Cortex of kidney (tissue), 1 donor: ENCODE measurements around the gene ATOSA.

Source experiments
- DNase-seq: peaks from one replicate; lab custom pipeline; 2025; lab: John Stamatoyannopoulos, UW

The ATOSA gene

GRCh38 chr15:52682200-52682599 is 3.0 kb upstream of the ATOSA start:
- DNase-seq = no peak

GRCh38 chr15:52681441-52681840 is 2.3 kb upstream of the ATOSA start:
- DNase-seq = no peak

GRCh38 chr15:52680761-52681160 is 1.6 kb upstream of the ATOSA start:
- no peak for DNase-seq

GRCh38 chr15:52680041-52680391 is 828 bp upstream of the ATOSA start:
- DNase-seq = no peak

- DNase-seq = no peak
Measured at GRCh38 chr15:52678468-52679231, 538 bp downstream of the ATOSA start.

- no peak for DNase-seq
Measured at GRCh38 chr15:52677593-52678467, 1.4 kb downstream of the ATOSA start.

GRCh38 chr15:52674831-52675230 is 4.4 kb downstream of the ATOSA start:
- no peak for DNase-seq

GRCh38 chr15:52673734-52674133 is 5.5 kb downstream of the ATOSA start:
- no peak for DNase-seq

GRCh38 chr15:52673312-52673711 is 5.9 kb downstream of the ATOSA start:
- no peak for DNase-seq

DNA sequence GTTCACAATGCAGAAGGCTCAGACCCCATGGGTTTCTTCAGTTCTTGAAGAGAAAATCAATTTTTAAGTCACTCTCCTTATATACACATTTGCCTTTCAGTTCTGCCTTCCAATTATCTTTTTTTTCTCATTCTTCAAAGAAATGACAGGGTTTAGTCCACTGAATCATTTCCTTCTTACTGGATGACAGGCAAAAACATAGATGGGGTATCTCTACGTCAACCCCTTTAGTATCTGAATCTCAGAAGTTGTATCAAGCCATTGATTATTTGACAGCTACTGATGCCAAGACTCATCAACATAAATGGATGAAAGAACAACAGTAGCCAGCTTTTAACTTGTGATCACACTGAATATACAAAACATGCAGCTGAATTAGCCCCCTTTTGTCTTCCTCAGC is 6.5 kb downstream of the ATOSA start:
- DNase-seq = no peak

DNA sequence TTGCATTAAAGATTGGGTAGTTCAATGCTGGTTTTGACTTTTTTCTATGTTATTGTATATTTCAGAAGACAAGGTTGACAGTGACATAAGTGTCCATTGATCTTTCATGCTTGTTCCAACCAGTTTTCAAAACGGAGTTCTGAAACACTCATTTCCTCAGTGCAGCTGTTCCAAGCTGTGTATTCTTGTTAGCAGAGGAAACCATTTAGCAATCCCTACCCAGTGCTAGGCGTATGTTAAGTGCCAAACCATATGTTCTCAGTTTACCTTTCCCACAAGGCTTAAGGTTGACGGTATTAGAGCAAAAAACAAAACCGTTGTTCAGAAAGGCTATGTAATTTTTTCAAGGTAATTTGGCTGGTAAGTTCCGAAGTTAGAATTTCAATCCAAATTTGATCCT is 9.1 kb downstream of the ATOSA start:
- DNase-seq = no peak

DNA sequence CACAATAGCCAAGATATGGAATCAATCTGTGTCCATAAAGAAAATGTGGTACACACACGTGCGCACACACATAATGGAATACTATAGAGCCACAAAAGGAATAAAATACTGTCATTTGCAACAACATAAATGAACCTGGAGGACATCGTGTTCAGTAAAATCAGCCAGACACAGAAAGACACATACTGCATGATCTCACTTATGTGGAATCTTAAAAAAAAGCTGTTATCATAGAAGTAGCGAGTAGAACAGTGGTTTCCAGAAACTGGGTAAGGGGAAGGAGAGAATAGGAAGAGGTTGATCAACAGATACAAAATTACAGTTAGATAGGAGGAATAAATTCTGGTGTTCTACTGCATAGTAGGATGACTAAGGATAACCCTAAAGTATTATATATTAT is 11.1 kb downstream of the ATOSA start:
- no peak for DNase-seq

GRCh38 chr15:52667597-52667996 is 11.6 kb downstream of the ATOSA start:
- no peak for DNase-seq

- no peak for DNase-seq
Measured at GRCh38 chr15:52663536-52664294, 15.5 kb downstream of the ATOSA start.

DNA sequence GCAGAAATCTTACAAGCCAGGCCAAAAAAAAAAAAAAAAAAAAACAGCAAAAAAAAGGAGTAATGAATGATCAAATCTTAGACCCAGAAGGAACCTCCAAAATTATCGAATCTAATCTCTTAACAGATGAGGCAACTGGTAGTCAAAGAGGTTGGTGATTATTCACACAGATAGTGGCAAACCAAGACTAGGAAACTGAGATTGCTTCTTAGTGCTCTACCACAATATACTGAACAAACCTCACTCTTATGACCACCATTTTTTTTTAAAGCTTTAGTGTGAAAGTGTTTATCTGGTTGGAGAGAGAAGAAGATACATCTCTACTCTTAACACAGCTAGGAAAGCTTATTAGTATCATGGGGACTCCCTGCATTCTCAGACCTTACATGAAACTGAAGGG is 17.3 kb downstream of the ATOSA start:
- DNase-seq = no peak

- DNase-seq = no peak
Measured at GRCh38 chr15:52660192-52660591, 19.0 kb downstream of the ATOSA start.

- no peak for DNase-seq
Measured at GRCh38 chr15:52658955-52659354, 20.2 kb downstream of the ATOSA start.

DNA sequence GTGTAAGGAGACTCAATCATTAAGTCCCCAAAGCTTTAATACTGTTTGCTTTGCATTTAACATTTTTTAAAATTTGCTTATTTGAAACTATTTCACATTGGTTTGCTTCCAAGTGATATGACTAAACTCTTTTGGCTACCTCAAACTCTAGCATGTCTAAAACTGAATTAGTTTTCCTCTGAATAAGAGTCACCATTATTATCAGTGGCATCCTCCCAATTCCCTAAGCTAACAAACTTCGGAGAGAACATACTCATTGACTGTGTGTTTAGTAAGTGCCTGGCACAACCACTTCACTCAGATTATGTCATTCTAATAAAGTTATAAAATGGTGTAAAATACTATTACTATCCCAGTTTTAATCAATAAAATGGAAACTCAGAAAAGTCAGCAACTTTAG is 21.9 kb downstream of the ATOSA start:
- DNase-seq = no peak

- no peak for DNase-seq
Measured at GRCh38 chr15:52656412-52656811, 22.8 kb downstream of the ATOSA start.

DNA sequence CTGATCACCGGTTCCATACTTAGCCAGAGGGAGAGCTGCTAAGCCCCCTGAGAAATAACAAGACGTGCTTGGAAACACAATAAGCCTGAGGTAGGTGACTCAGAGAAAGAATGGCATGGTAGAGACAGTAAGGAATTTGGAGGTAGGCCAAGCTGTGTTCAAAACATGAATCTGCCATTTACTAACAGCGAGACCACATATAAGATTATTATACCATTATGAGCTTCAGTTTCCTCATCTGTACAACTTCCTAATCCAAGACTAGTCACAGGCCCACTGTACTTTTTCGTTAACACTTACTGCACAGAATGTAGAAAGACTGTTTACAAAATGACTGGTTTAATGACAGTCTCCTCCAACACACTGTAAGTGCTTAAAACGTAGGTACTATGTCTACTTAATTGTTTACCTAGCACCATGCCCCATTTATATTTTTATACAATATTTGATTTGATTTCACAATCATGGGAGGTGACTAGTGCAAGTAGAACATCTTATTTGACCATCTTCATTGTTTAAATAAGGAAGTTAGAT is 25.7 kb downstream of the ATOSA start:
- DNase-seq = no peak

DNA sequence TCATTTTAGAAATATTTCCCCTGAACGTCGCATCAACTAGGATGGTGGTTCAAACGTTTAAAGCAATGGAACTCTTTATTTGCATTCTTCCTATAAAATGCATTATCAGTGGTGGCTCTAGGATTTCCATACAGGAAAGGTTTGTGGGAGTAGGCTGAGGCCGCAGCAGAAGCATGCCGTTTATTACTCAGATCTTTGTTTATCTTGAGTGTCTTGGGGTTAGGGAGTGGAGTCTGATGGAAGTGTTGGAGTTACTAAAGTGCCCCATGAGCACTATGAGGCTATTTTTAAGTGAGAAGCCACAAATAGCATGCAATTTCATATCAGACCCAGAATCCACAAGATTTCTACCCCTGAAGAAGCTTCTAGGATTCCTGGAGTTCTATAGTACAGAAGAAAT is 26.2 kb downstream of the ATOSA start:
- no peak for DNase-seq

DNA sequence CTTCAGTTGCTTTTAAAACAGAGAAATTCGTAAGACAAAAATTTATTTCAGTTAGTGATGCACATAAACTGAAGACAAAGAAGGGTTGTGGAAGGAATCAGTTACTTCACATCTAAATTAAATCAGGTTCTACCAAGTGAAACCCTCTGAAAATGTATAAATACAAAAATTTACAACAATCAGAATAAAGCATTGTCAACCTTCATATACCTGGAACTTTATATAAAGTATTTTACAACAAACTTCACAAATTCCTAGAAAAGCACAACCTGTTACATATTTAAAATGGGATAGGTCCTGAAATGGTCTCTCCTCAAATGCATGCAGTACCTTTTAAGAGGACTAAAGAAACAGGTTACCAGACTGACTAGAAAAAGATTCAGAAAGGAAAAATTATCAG is 26.9 kb downstream of the ATOSA start:
- no peak for DNase-seq
